K562 (cell line): ENCODE data around the gene CSMD2. TPM values are rescaled to one million over a fixed set of nuclear protein-coding genes. Genes with fewer than 3 reads are reported as not detected.

Source experiments
- ATAC-seq: fragments of 200-7000 bp; cut with Tn5 transposase; 3 replicates; pipeline ENCODE4 v1.9.1; 2020; ENCODE audit warnings: moderate library complexity
- BruUV-seq: library from RNA; stranded (reverse); fragments of 400-500 nt; replicated peaks from 2 replicates; lab custom pipeline; 2021; lab: Mats Ljungman, UMichigan
- CTCF ChIA-PET: fragments of 300-600 bp; formaldehyde crosslinking; extraction: SDS; loops from one replicate; lab custom pipeline; 2021; ENCODE audit warnings: low intra/inter-chr PET ratio; lab: Yijun Ruan, JAX
- POLR2A ChIA-PET: fragments of 300-600, 350-650 bp; sonication (Branson Sonifier 250); formaldehyde crosslinking; extraction: SDS; loops from one replicate; lab custom pipeline; 2021; ENCODE audit warnings: antibody characterized with exemption, inconsistent platforms; lab: Yijun Ruan, JAX
- DNase-seq, 4 experiments: peaks; one replicate each; pipeline versions ENCODE4 v3.0.0 to v3.0.0-alpha.2; 2011 to 2018; ENCODE audit warnings: low spot score in 3 of 4, mixed read lengths in 3 of 4; ENCODE audit errors: extremely low read depth in 1 of 4
- FAIRE-seq: peaks from 2 replicates; lab custom pipeline; 2011; peaks lifted over from hg19 to GRCh38; lab: Jason Lieb, UNC
- H2AFZ ChIP-seq: 2 replicates; pipeline ENCODE4 v1.6.0; 2011; ENCODE audit warnings: low read depth, low read length, control low read depth, inconsistent platforms
- H3K27ac ChIP-seq: fragments of 200-600 bp; 3 replicates; pipeline ENCODE4 v1.8.0; 2011; ENCODE audit warnings: low read depth, mild to moderate bottlenecking, control low read depth, inconsistent platforms, low read length, moderate library complexity, mixed read lengths; ENCODE audit errors: extremely low read depth
- H3K27me3 ChIP-seq, 2 experiments: fragments of 300-600 bp in 1 of 2; 2 replicates in 1 of 2; 3 replicates in 1 of 2; pipeline versions ENCODE4 v1.6.0 to v1.8.0; 2011; ENCODE audit warnings: inconsistent platforms in 2 of 2, low read length in 2 of 2, mild to moderate bottlenecking in 1 of 2, mixed read lengths in 1 of 2, moderate library complexity in 1 of 2; ENCODE audit not compliant: control insufficient read depth in 2 of 2, insufficient read depth in 2 of 2
- H3K36me3 ChIP-seq: fragments of 300-600 bp; 3 replicates; pipeline ENCODE4 v1.8.0; 2011; ENCODE audit warnings: mild to moderate bottlenecking, low read length, inconsistent platforms; ENCODE audit not compliant: control insufficient read depth, insufficient read depth
- H3K4me1 ChIP-seq, 2 experiments: fragments of 200-600 bp in 1 of 2; replicated peaks in 1 of 2; 2 replicates in 1 of 2; 3 replicates in 1 of 2; pipeline versions ENCODE4 v1.5.1 to v1.8.0; 2011; ENCODE audit warnings: inconsistent platforms in 2 of 2, low read length in 2 of 2, mild to moderate bottlenecking in 1 of 2, mixed read lengths in 1 of 2, moderate library complexity in 1 of 2; ENCODE audit not compliant: control insufficient read depth in 2 of 2, insufficient read depth in 2 of 2
- H3K4me2 ChIP-seq: 2 replicates; pipeline ENCODE4 v1.6.1; 2011; ENCODE audit warnings: low read length, control low read depth, inconsistent platforms, mixed read lengths; ENCODE audit not compliant: insufficient read depth
- H3K4me3 ChIP-seq: fragments of 200-600 bp; sonication (generic), shearing (Covaris generic); 2 replicates; pipeline ENCODE4 v1.5.1; 2016; ENCODE audit warnings: control low read depth, inconsistent platforms
- H3K79me2 ChIP-seq: fragments of 200-600 bp; 3 replicates; pipeline ENCODE4 v1.8.0; 2011; ENCODE audit warnings: low read length, inconsistent platforms; ENCODE audit not compliant: control insufficient read depth, insufficient read depth
- H3K9ac ChIP-seq, 2 experiments: 2 replicates each; pipeline versions ENCODE4 v1.6.0 to v1.6.1; 2011; ENCODE audit warnings: low read depth in 2 of 2, low read length in 2 of 2, control low read depth in 1 of 2, inconsistent platforms in 1 of 2, mild to moderate bottlenecking in 1 of 2, mixed read lengths in 1 of 2; ENCODE audit not compliant: insufficient read depth in 1 of 2
- H3K9me1 ChIP-seq: one replicate; pipeline ENCODE4 v1.6.0; 2011; ENCODE audit warnings: inconsistent platforms, mild to moderate bottlenecking, low read length, moderate library complexity; ENCODE audit not compliant: control insufficient read depth, insufficient read depth
- H3K9me3 ChIP-seq: replicated peaks from 2 replicates; pipeline ENCODE4 v1.5.1; 2011; ENCODE audit warnings: low read depth, low read length, inconsistent platforms; ENCODE audit not compliant: control insufficient read depth, insufficient read depth
- H4K20me1 ChIP-seq: replicated peaks from 2 replicates; pipeline ENCODE4 v1.6.1; 2011; ENCODE audit warnings: low read length, inconsistent platforms, mixed read lengths; ENCODE audit not compliant: control insufficient read depth, insufficient read depth
- ARHGAP35 ChIP-seq: fragments of 450-650 bp; IDR thresholded peaks from 2 replicates; pipeline ENCODE4 v1.6.1; 2018; ENCODE audit not compliant: partially characterized antibody
- CTCF ChIP-seq, 3 experiments: IDR thresholded peaks in 2 of 3; conservative IDR thresholded peaks in 1 of 3; 2 replicates each; pipeline ENCODE4 v1.5.1; 2011 to 2012; ENCODE audit warnings: low read length in 3 of 3, mild to moderate bottlenecking in 3 of 3, control low read depth in 2 of 3, improper control_type of control experiment in 1 of 3, inconsistent platforms in 1 of 3, low read depth in 1 of 3, mixed read lengths in 1 of 3, moderate library complexity in 1 of 3; ENCODE audit not compliant: insufficient read depth in 2 of 3
- DDX20 ChIP-seq: fragments of 450-650 bp; IDR thresholded peaks from 2 replicates; pipeline ENCODE4 v1.6.1; 2016; ENCODE audit warnings: missing genetic modification characterization, low read depth, mild to moderate bottlenecking, missing compliant biosample characterization, moderate library complexity
- FOXJ2 ChIP-seq: fragments of 200-800 bp; sonication (Bioruptor generic); IDR thresholded peaks from 2 replicates; pipeline ENCODE4 v1.6.1; 2016; ENCODE audit warnings: missing genetic modification characterization, missing compliant biosample characterization
- HOMEZ ChIP-seq: fragments of 250-450 bp; sonication (Bioruptor Pico); IDR thresholded peaks from 2 replicates; pipeline ENCODE4 v1.4.0; 2020; ENCODE audit warnings: mild to moderate bottlenecking, moderate library complexity
- NCOA1 ChIP-seq: fragments of 450-650 bp; IDR thresholded peaks from 2 replicates; pipeline ENCODE4 v1.6.1; 2016; ENCODE audit warnings: low read depth
- NCOR1 ChIP-seq: fragments of 450-650 bp; IDR thresholded peaks from 2 replicates; pipeline ENCODE4 v1.6.1; 2016; ENCODE audit warnings: mild to moderate bottlenecking, moderate library complexity
- NUFIP1 ChIP-seq: fragments of 450-650 bp; IDR thresholded peaks from 2 replicates; pipeline ENCODE4 v1.6.1; 2018; ENCODE audit not compliant: partially characterized antibody
- POLR3A ChIP-seq: IDR thresholded peaks from 2 replicates; pipeline ENCODE4 v1.6.1; 2011; ENCODE audit warnings: borderline replicate concordance, mild to moderate bottlenecking, moderate library complexity; ENCODE audit not compliant: insufficient read length, insufficient read depth; ENCODE audit errors: extremely low read depth
- TCF7L2 ChIP-seq: fragments of 150-350 bp; IDR thresholded peaks from 2 replicates; pipeline ENCODE4 v1.6.1; 2016; ENCODE audit warnings: low read depth, mild to moderate bottlenecking, low read length, moderate library complexity
- USF2 ChIP-seq: sonication (generic); formaldehyde crosslinking; IDR thresholded peaks from 2 replicates; pipeline ENCODE4 v1.5.0; 2020; ENCODE audit warnings: missing genetic modification reagents
- ZNF79 ChIP-seq: fragments of 250-450 bp; sonication (Bioruptor Pico); IDR thresholded peaks from 2 replicates; pipeline ENCODE4 v1.4.0; 2020; ENCODE audit warnings: low read depth, mild to moderate bottlenecking, moderate library complexity
- WGBS: fragments of 100-300 bp; shearing (Covaris generic); methylation state at CpG from one replicate; pipeline ENCODE4 v1.1.6; 2016; ENCODE audit warnings: low coverage, mixed read lengths; ENCODE audit not compliant: insufficient coverage; ENCODE audit errors: missing lambda C conversion rate; 5-methylcytosine and 5-hydroxymethylcytosine counted together
- in situ Hi-C: fragments of 300-500 bp; cut with MboI; formaldehyde crosslinking; loops from 4 replicates; pipeline ENCODE4 v1.15.0; 2018; ENCODE audit warnings: inconsistent platforms, mixed read lengths
- intact Hi-C: fragments of 100-400 bp; cut with micrococcal nuclease; formaldehyde crosslinking; loops from 2 replicates; pipeline ENCODE4 v1.14.2; 2022
- polyA plus RNA-seq, 8 experiments: library from polyadenylated mRNA; depleted of rRNA in 4 of 8; stranded (reverse) in 5 of 8; unstranded in 3 of 8; fragments of >200 nt; fragmentation: Nextera tagmentation in 2 of 8; fragmentation: Illumina TruSeq in 1 of 8; extraction: Ambion mirVana in 2 of 8; extraction: Trizol in 1 of 8; gene quantifications; 2 replicates each; pipeline versions ENCODE4 v1.2.1 to v1.2.3, GENCODE V29; 2011 to 2014; ENCODE audit warnings: inconsistent platforms in 1 of 8, missing spikeins in 1 of 8
- total RNA-seq, 7 experiments: library from RNA; depleted of rRNA in 6 of 7; stranded (reverse); fragments of >200 nt in 6 of 7; fragmentation: Illumina TruSeq in 2 of 7; extraction: Trizol in 2 of 7; gene quantifications; 2 replicates each; pipeline versions ENCODE4 v1.2.1 to v1.2.3, GENCODE V29; 2011 to 2021; ENCODE audit warnings: low replicate concordance in 1 of 7

Gene CSMD2
- total and polyA plus RNA-seq, 9 of the 15 experiments (the other 6 are each of a cell fraction or from before 2014, with no cell fraction given) = not detected

- POLR2A ChIA-PET = no interaction called here
- in situ Hi-C loops = no loop called here
Observed at GRCh38 chr1:34101151-34101550, 63.9 kb downstream of the CSMD2 start.

GRCh38 chr1:34100332-34100731 is 64.7 kb downstream of the CSMD2 start:
- H3K4me1 ChIP-seq = no peaks in the 10 kb centered on the region
- POLR2A ChIA-PET = no interaction called here
- H3K9me3 ChIP-seq = no peaks in the 10 kb centered on the region
- intact Hi-C loops (no loop called here), in situ Hi-C loops (no loop called here)
- H3K27me3 ChIP-seq = peaks cover 0 to 6% of the 10 kb centered on the region in 2 experiments; a peak in 2 of 5 replicates
- H3K36me3 ChIP-seq = no peaks in the 10 kb centered on the region
- BruUV-seq = no TSS peak
- FAIRE-seq (no peak), ATAC-seq (no peak), DNase-seq (no peak)
- no peaks in the 10 kb centered on the region for H4K20me1 ChIP-seq
- H3K4me2 ChIP-seq = no peak overlapping the region
- WGBS = 0% methylated on average over 5 of the region's 5 CpGs
- H3K9ac ChIP-seq = no peak overlapping the region
- H2AFZ ChIP-seq = no peak overlapping the region
- no peak overlapping the region for H3K27ac ChIP-seq
- CTCF ChIA-PET = interaction anchor here (0.6 kb wide), 1 partner anchor 720 kb away, joined by 3 read pairs; no protein-coding TSS in a partner anchor
- no peaks in the 10 kb centered on the region for H3K79me2 ChIP-seq
- no peaks in the 10 kb centered on the region for H3K9me1 ChIP-seq
- H3K4me3 ChIP-seq = no peak overlapping the region
- TF ChIP-seq FOXJ2 (tag) (no peak), CTCF (IDR thresholded peaks at IDR 0.05 in 2 of 3, conservative IDR thresholded peaks at IDR 0.05 in 1 of 3; ENCODE audit: insufficient read depth in 2 of 3, low read depth in 1 of 3, low read length in 3 of 3) (no peak), HOMEZ (no peak), ARHGAP35 (no peak), NUFIP1 (no peak), POLR3A (no peak), TCF7L2 (no peak), NCOR1 (no peak), NCOA1 (no peak), USF2 (CRISPR knock-in tag) (no peak)

More at GRCh38 chr1:34101151-34101550, 63.9 kb downstream of the CSMD2 start:
- peaks cover 0 to 6% of the 10 kb centered on the region in 2 experiments; a peak in 2 of 5 replicates for H3K27me3 ChIP-seq
- 0% methylated on average over 1 of the region's 1 CpG for WGBS
- H4K20me1 ChIP-seq = no peaks in the 10 kb centered on the region
- no TSS peak for BruUV-seq
- no peak overlapping the region for H2AFZ ChIP-seq
- intact Hi-C loops = no loop called here
- H3K9ac ChIP-seq = no peak overlapping the region
- TF ChIP-seq ZNF79 (CRISPR knock-in tag) = no peak
- no peak for TF ChIP-seq DDX20 (tag)
- no peak overlapping the region for H3K4me2 ChIP-seq
- H3K9me1 ChIP-seq = no peaks in the 10 kb centered on the region
- H3K4me3 ChIP-seq = no peak overlapping the region
- no peaks in the 10 kb centered on the region for H3K79me2 ChIP-seq
- DNase-seq (no peak), ATAC-seq (no peak), FAIRE-seq (no peak)
- no peaks in the 10 kb centered on the region for H3K4me1 ChIP-seq
- H3K36me3 ChIP-seq = no peaks in the 10 kb centered on the region
- no peaks in the 10 kb centered on the region for H3K9me3 ChIP-seq
- H3K27ac ChIP-seq = no peak overlapping the region
- CTCF ChIA-PET = no interaction called here
